ENCODE data around the gene STK33.

The STK33 gene

GRCh38 chr11:8352876-8353505 is 241.0 kb downstream of the STK33 start:
- no peak for DNase-seq

- no peak for DNase-seq
Measured at GRCh38 chr11:8352103-8352875, 241.7 kb downstream of the STK33 start.

- no peak for DNase-seq
Measured at GRCh38 chr11:8351223-8351622, 242.8 kb downstream of the STK33 start.

GRCh38 chr11:8347978-8348377 is 246.1 kb downstream of the STK33 start:
- DNase-seq = no peak

GRCh38 chr11:8346157-8346755 is 247.8 kb downstream of the STK33 start:
- DNase-seq = no peak

GRCh38 chr11:8345179-8345578 is 248.8 kb downstream of the STK33 start:
- no peak for DNase-seq

GRCh38 chr11:8344346-8344745 is 249.7 kb downstream of the STK33 start:
- no peak for DNase-seq

- no peak for DNase-seq
Measured at GRCh38 chr11:8342821-8343681, 251.0 kb downstream of the STK33 start.

GRCh38 chr11:8341996-8342395 is 252.0 kb downstream of the STK33 start:
- DNase-seq = no peak

Measured in NCI-H187 (cell line).